HepG2 (cell line): Measurements from ENCODE around the gene FAM114A1. TPM values are rescaled to one million over a fixed set of nuclear protein-coding genes. Genes with fewer than 3 reads are reported as not detected.

Experiments used
- EZH2 ChIP-seq: conservative IDR thresholded peaks from 2 replicates; pipeline ENCODE4 v1.6.1; 2012; ENCODE audit warnings: mild to moderate bottlenecking, low read depth, low read length, moderate library complexity
- KAT8 ChIP-seq: IDR thresholded peaks from 2 replicates; pipeline ENCODE4 v1.6.1; 2016; ENCODE audit warnings: missing genetic modification reagents, missing compliant biosample characterization
- KDM5A ChIP-seq: fragments of 200-600 bp; sonication (generic); IDR thresholded peaks from 2 replicates; pipeline ENCODE4 v1.7.0; 2018; ENCODE audit warnings: antibody characterized with exemption, mild to moderate bottlenecking, low read length, borderline replicate concordance
- MAF1 ChIP-seq: sonication (generic); formaldehyde crosslinking; IDR thresholded peaks from 2 replicates; pipeline ENCODE4 v1.5.0; 2020; ENCODE audit warnings: missing genetic modification reagents, borderline replicate concordance
- MTA1 ChIP-seq: sonication (generic); formaldehyde crosslinking; IDR thresholded peaks from 2 replicates; pipeline ENCODE4 v1.4.0; 2020; ENCODE audit warnings: missing genetic modification reagents, mild to moderate bottlenecking, borderline replicate concordance
- MTA3 ChIP-seq: sonication (generic); formaldehyde crosslinking; IDR thresholded peaks from 2 replicates; pipeline ENCODE4 v1.4.0; 2020; ENCODE audit warnings: missing genetic modification reagents
- RARA ChIP-seq: IDR thresholded peaks from 2 replicates; pipeline ENCODE4 v1.6.1; 2016; ENCODE audit warnings: missing genetic modification reagents, missing compliant biosample characterization
- XBP1 ChIP-seq: sonication (generic); formaldehyde crosslinking; IDR thresholded peaks from 2 replicates; pipeline ENCODE4 v1.5.0; 2020; ENCODE audit warnings: missing genetic modification reagents
- ZBTB21 ChIP-seq: sonication (generic); formaldehyde crosslinking; IDR thresholded peaks from 2 replicates; pipeline ENCODE4 v1.4.0; 2020; ENCODE audit warnings: missing genetic modification reagents
- ZNF205 ChIP-seq: IDR thresholded peaks from 2 replicates; pipeline ENCODE4 v1.6.1; 2018; ENCODE audit warnings: missing biosample characterization, missing genetic modification reagents
- ZNF331 ChIP-seq: sonication (generic); formaldehyde crosslinking; IDR thresholded peaks from 2 replicates; pipeline ENCODE4 v1.4.0; 2020; ENCODE audit warnings: missing genetic modification reagents
- ZNF446 ChIP-seq: sonication (generic); formaldehyde crosslinking; IDR thresholded peaks from 2 replicates; pipeline ENCODE4 v1.5.0; 2020; ENCODE audit warnings: mild to moderate bottlenecking, missing genetic modification reagents
- ZNF709 ChIP-seq: sonication (generic); formaldehyde crosslinking; IDR thresholded peaks from 2 replicates; pipeline ENCODE4 v1.5.0; 2020; ENCODE audit warnings: mild to moderate bottlenecking, missing genetic modification reagents
- ZNF747 ChIP-seq: sonication (generic); formaldehyde crosslinking; IDR thresholded peaks from 2 replicates; pipeline ENCODE4 v1.8.1; 2023; ENCODE audit warnings: missing genetic modification reagents, mild to moderate bottlenecking, borderline replicate concordance
- ZNF841 ChIP-seq: sonication (generic); formaldehyde crosslinking; IDR thresholded peaks from 2 replicates; pipeline ENCODE4 v1.8.1; 2023; ENCODE audit warnings: missing genetic modification reagents, borderline replicate concordance
- polyA plus RNA-seq, 8 experiments: library from polyadenylated mRNA; depleted of rRNA in 3 of 8; stranded (reverse) in 7 of 8; unstranded in 1 of 8; fragments of >200 nt; fragmentation: Illumina TruSeq in 4 of 8; extraction: Trizol in 4 of 8; gene quantifications; 2 replicates each; pipeline versions ENCODE4 v1.2.1 to v1.2.3, GENCODE V29; 2011 to 2016; ENCODE audit warnings: low read depth in 4 of 8, missing spikeins in 1 of 8, mixed read lengths in 1 of 8; ENCODE audit not compliant: insufficient read depth in 1 of 8
- total RNA-seq, 5 experiments: library from RNA; depleted of rRNA; stranded (reverse); fragments of >200 nt; fragmentation: Illumina TruSeq; extraction: Trizol; gene quantifications; 2 replicates each; pipeline ENCODE4 v1.2.3, GENCODE V29; 2016; ENCODE audit warnings: low read depth in 1 of 5
- TF ChIP-seq, protein P1 (sequence below): sonication (generic); formaldehyde crosslinking; IDR thresholded peaks from 2 replicates; pipeline ENCODE4 v1.8.1; 2023; ENCODE audit warnings: missing genetic modification reagents, mild to moderate bottlenecking, borderline replicate concordance
- TF ChIP-seq, protein P2 (sequence below): sonication (generic); formaldehyde crosslinking; IDR thresholded peaks from 2 replicates; pipeline ENCODE4 v1.4.0; 2020; ENCODE audit warnings: missing genetic modification reagents
- TF ChIP-seq, protein P3 (sequence below): sonication (generic); formaldehyde crosslinking; IDR thresholded peaks from 2 replicates; pipeline ENCODE4 v1.4.0; 2020; ENCODE audit warnings: missing genetic modification reagents
- TF ChIP-seq, protein P4 (sequence below): sonication (generic); formaldehyde crosslinking; conservative IDR thresholded peaks from 2 replicates; pipeline ENCODE4 v1.4.0; 2020; ENCODE audit warnings: mild to moderate bottlenecking, missing genetic modification reagents, moderate library complexity
- TF ChIP-seq, protein P5 (sequence below): sonication (generic); formaldehyde crosslinking; IDR thresholded peaks from 2 replicates; pipeline ENCODE4 v1.9.0; 2021; ENCODE audit warnings: missing genetic modification reagents, borderline replicate concordance

Gene FAM114A1
- total and polyA plus RNA-seq, 2 of the 13 experiments (the other 11 are each of a cell fraction or from before 2014, with no cell fraction given), result 61.0 to 76.9 TPM

DNA sequence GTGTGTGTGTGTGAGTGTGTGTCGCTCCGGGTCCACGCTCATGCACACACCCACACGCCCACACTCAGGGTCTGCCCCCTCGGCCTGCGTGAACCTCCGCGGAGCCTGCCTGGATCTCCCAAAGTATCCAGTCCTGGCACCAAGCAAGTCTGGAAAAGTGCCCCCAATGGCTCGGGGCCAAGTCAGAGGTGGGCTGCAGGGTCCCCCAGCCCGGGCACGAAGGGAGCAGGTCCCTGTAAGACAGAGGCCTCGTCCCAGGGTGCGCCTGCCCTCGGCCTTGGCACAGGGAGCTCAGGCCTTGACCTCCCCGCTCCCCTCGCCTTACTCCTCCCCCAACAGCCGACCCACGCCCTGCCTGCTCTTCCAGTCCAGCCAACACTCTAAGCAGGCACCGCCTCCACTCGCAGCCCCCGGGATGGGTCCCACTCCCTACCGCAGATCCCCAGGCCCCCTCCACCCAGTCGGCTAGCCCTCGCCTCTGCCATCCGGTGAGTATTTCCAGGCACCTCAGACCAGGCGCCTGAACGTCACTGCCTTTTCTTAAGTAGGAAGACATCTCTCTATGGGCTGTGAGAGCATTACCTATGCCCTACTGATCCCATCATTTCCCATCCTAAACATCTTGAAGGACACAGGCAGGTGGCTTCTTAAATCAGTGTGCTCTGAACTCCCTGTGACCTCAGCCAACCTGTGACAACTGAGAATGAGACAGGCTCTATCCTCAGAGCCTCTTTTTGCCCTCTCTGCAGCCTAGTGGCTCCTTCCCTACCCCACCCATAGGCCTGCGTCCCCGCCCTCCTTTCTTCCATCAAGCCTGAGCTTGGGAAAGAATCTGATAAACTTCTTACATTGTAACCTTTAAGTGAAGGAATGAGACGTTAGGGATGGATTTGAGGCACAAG, 704 bp downstream of the FAM114A1 start (continued):
- TF ChIP-seq ZNF747 (CRISPR knock-in tag) (no peak), MTA3 (CRISPR knock-in tag) (no peak), ZNF709 (CRISPR knock-in tag) (peak; percentile 76), XBP1 (CRISPR knock-in tag) (no peak), ZNF205 (no peak), ZNF841 (no peak), RARA (CRISPR knock-in tag) (peak; percentile 74), KAT8 (CRISPR knock-in tag) (peak; percentile 43; the same call in 1 of the 2 replicates), ZNF446 (CRISPR knock-in tag) (0 out of 2 replicates have a peak, but pooled peaks have one; percentile 19), ZBTB21 (no peak), MAF1 (peak; percentile 55; the same call in 1 of the 2 replicates), EZH2 (no peak), KDM5A (no peak), MTA1 (peak; percentile 91; the same call in 1 of the 2 replicates), ZNF331 (0 out of 2 replicates have a peak, but pooled peaks have one; percentile 4)
- TF ChIP-seq, protein P1, sequence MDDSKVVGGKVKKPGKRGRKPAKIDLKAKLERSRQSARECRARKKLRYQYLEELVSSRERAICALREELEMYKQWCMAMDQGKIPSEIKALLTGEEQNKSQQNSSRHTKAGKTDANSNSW (CRISPR knock-in tag), result no peak
- TF ChIP-seq, protein P2, sequence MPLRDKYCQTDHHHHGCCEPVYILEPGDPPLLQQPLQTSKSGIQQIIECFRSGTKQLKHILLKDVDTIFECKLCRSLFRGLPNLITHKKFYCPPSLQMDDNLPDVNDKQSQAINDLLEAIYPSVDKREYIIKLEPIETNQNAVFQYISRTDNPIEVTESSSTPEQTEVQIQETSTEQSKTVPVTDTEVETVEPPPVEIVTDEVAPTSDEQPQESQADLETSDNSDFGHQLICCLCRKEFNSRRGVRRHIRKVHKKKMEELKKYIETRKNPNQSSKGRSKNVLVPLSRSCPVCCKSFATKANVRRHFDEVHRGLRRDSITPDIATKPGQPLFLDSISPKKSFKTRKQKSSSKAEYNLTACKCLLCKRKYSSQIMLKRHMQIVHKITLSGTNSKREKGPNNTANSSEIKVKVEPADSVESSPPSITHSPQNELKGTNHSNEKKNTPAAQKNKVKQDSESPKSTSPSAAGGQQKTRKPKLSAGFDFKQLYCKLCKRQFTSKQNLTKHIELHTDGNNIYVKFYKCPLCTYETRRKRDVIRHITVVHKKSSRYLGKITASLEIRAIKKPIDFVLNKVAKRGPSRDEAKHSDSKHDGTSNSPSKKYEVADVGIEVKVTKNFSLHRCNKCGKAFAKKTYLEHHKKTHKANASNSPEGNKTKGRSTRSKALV (CRISPR knock-in tag), result no peak
- TF ChIP-seq, protein P3, sequence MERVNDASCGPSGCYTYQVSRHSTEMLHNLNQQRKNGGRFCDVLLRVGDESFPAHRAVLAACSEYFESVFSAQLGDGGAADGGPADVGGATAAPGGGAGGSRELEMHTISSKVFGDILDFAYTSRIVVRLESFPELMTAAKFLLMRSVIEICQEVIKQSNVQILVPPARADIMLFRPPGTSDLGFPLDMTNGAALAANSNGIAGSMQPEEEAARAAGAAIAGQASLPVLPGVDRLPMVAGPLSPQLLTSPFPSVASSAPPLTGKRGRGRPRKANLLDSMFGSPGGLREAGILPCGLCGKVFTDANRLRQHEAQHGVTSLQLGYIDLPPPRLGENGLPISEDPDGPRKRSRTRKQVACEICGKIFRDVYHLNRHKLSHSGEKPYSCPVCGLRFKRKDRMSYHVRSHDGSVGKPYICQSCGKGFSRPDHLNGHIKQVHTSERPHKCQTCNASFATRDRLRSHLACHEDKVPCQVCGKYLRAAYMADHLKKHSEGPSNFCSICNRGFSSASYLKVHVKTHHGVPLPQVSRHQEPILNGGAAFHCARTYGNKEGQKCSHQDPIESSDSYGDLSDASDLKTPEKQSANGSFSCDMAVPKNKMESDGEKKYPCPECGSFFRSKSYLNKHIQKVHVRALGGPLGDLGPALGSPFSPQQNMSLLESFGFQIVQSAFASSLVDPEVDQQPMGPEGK (CRISPR knock-in tag), result no peak; the same call in 1 of the 2 replicates
- TF ChIP-seq, protein P4, sequence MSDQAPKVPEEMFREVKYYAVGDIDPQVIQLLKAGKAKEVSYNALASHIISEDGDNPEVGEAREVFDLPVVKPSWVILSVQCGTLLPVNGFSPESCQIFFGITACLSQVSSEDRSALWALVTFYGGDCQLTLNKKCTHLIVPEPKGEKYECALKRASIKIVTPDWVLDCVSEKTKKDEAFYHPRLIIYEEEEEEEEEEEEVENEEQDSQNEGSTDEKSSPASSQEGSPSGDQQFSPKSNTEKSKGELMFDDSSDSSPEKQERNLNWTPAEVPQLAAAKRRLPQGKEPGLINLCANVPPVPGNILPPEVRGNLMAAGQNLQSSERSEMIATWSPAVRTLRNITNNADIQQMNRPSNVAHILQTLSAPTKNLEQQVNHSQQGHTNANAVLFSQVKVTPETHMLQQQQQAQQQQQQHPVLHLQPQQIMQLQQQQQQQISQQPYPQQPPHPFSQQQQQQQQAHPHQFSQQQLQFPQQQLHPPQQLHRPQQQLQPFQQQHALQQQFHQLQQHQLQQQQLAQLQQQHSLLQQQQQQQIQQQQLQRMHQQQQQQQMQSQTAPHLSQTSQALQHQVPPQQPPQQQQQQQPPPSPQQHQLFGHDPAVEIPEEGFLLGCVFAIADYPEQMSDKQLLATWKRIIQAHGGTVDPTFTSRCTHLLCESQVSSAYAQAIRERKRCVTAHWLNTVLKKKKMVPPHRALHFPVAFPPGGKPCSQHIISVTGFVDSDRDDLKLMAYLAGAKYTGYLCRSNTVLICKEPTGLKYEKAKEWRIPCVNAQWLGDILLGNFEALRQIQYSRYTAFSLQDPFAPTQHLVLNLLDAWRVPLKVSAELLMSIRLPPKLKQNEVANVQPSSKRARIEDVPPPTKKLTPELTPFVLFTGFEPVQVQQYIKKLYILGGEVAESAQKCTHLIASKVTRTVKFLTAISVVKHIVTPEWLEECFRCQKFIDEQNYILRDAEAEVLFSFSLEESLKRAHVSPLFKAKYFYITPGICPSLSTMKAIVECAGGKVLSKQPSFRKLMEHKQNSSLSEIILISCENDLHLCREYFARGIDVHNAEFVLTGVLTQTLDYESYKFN (CRISPR knock-in tag), result peak; percentile 48
- TF ChIP-seq, protein P5, sequence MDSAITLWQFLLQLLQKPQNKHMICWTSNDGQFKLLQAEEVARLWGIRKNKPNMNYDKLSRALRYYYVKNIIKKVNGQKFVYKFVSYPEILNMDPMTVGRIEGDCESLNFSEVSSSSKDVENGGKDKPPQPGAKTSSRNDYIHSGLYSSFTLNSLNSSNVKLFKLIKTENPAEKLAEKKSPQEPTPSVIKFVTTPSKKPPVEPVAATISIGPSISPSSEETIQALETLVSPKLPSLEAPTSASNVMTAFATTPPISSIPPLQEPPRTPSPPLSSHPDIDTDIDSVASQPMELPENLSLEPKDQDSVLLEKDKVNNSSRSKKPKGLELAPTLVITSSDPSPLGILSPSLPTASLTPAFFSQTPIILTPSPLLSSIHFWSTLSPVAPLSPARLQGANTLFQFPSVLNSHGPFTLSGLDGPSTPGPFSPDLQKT, result no peak
